ENCODE measurements around the gene BPIFB4.

- TF ChIP-seq REST (IDR thresholded peaks at IDR 0.05; ENCODE audit: insufficient read depth in 1 of 2, low read depth in 2 of 2, low read length in 1 of 2) (no peak), CTCF (IDR thresholded peaks at IDR 0.05) (no peak), SIN3A (IDR thresholded peaks at IDR 0.05; ENCODE audit: borderline replicate concordance, insufficient read depth, low read depth, low read length) (no peak), POLR2AphosphoS5 (IDR thresholded peaks at IDR 0.05; ENCODE audit: low read depth, low read length) (no peak), TCF7L2 (IDR thresholded peaks at IDR 0.05; ENCODE audit: low read depth, low read length) (no peak)
Measured at GRCh38 chr20:33137195-33137594, 57.8 kb downstream of the BPIFB4 start.
